ENCODE measurements around the gene SHISA2. TPM values are rescaled to one million over a fixed set of nuclear protein-coding genes. Genes with fewer than 3 reads are reported as not detected.

The SHISA2 gene
- total RNA-seq, 1 donor from 2014 or later = 34.1 TPM

DNA sequence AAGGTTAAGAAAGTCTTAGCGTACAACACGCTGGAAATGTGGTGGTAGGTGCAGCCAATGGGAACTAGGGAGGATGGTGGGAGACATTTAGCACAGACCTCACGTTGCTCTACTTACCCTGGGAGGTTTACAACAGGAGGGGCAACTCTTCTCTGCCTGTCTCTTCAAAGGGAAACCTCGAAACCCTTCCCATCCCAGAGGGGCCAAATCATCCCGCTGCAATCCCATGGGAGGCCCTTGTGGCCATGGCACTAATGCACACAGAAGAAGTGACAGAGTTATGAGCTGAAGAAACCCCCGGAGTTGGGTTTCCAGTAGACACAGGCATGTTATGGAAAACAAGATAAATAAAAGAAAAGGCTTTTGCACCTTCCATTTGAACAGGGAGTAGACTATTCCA is 35.6 kb downstream of the SHISA2 start:
- H3K27ac Mint-ChIP-seq (ENCODE audit: unreplicated experiment) = no peak overlapping the region
- H3K4me3 Mint-ChIP-seq (ENCODE audit: unreplicated experiment) = no peak overlapping the region

DNA sequence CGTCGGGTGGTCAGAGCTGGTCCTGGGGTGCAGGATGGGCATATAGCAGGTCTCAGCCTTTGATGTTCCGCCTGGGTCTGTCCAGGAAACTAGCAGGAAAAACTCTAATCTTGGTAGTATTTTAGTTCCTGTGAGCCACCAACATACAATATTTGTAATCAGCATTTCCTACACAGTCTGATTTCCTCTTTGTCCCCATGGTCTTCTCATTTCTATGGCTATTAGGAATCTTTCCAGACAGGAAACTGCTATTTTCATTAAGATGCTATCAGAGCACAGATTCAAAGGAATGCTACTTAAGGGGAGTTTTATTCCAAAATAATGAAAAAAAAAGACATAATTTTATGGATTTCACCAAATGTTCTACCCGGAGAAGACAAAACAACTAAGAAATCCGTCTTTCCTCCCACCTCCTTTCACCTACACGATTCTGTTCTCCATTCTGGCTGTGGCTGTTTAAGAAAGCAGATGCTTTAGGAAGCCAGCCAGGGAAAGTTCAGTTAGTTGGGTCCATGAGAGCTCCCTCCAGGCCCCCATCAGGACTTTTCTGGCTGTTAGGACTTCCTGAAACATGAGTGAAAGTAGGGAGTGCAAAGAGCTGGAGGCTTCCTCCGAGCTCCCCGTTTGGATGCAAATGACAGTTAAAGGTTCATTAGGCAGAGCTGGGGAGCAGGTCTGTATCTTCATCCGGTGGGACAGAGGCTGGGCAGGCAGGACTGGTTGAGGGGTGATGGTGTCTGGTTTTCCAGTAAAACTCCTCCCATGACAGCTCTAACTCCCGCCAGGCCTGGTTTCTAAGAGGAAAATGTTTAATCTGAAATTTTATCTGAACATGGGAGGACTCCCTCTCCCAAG is 36.3 kb downstream of the SHISA2 start:
- no peak for DNase-seq
- TF ChIP-seq, protein P1, sequence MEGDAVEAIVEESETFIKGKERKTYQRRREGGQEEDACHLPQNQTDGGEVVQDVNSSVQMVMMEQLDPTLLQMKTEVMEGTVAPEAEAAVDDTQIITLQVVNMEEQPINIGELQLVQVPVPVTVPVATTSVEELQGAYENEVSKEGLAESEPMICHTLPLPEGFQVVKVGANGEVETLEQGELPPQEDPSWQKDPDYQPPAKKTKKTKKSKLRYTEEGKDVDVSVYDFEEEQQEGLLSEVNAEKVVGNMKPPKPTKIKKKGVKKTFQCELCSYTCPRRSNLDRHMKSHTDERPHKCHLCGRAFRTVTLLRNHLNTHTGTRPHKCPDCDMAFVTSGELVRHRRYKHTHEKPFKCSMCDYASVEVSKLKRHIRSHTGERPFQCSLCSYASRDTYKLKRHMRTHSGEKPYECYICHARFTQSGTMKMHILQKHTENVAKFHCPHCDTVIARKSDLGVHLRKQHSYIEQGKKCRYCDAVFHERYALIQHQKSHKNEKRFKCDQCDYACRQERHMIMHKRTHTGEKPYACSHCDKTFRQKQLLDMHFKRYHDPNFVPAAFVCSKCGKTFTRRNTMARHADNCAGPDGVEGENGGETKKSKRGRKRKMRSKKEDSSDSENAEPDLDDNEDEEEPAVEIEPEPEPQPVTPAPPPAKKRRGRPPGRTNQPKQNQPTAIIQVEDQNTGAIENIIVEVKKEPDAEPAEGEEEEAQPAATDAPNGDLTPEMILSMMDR (IDR thresholded peaks at IDR 0.05; ENCODE audit: partially characterized antibody, unreplicated experiment) = no peak
- H3K4me3 Mint-ChIP-seq (ENCODE audit: unreplicated experiment) = no peak overlapping the region

More for the DNA sequence above, 35.6 kb downstream of the SHISA2 start:
- no peaks in the 10 kb centered on the region for H3K27me3 Mint-ChIP-seq (ENCODE audit: unreplicated experiment)
- DNase-seq = no peak
- TF ChIP-seq, protein P1 (IDR thresholded peaks at IDR 0.05; ENCODE audit: partially characterized antibody, unreplicated experiment) = no peak
- no peaks in the 10 kb centered on the region for H3K36me3 Mint-ChIP-seq (ENCODE audit: unreplicated experiment)
- H3K9me3 Mint-ChIP-seq (ENCODE audit: unreplicated experiment) = no peaks in the 10 kb centered on the region
- peaks cover 6% of the 10 kb centered on the region for H3K4me1 Mint-ChIP-seq (ENCODE audit: low read depth, unreplicated experiment)

GRCh38 chr13:26012995-26013394 is 38.8 kb downstream of the SHISA2 start:
- no peaks in the 10 kb centered on the region for H3K9me3 Mint-ChIP-seq (ENCODE audit: unreplicated experiment)
- peaks cover 3% of the 10 kb centered on the region for H3K4me1 Mint-ChIP-seq (ENCODE audit: low read depth, unreplicated experiment)
- H3K27me3 Mint-ChIP-seq (ENCODE audit: unreplicated experiment) = no peaks in the 10 kb centered on the region
- no peak for DNase-seq
- TF ChIP-seq, protein P1 (IDR thresholded peaks at IDR 0.05; ENCODE audit: partially characterized antibody, unreplicated experiment) = no peak
- no peak overlapping the region for H3K4me3 Mint-ChIP-seq (ENCODE audit: unreplicated experiment)
- H3K36me3 Mint-ChIP-seq (ENCODE audit: unreplicated experiment) = no peaks in the 10 kb centered on the region
- H3K27ac Mint-ChIP-seq (ENCODE audit: unreplicated experiment) = no peak overlapping the region

More for the DNA sequence above, 36.3 kb downstream of the SHISA2 start:
- Mint-ChIP-seq H3K27me3 (ENCODE audit: unreplicated experiment) (no peaks in the 10 kb centered on the region), H3K4me1 (ENCODE audit: low read depth, unreplicated experiment) (peaks cover 5% of the 10 kb centered on the region), H3K36me3 (ENCODE audit: unreplicated experiment) (no peaks in the 10 kb centered on the region), H3K27ac (ENCODE audit: unreplicated experiment) (no peak overlapping the region), H3K9me3 (ENCODE audit: unreplicated experiment) (no peaks in the 10 kb centered on the region)

DNA sequence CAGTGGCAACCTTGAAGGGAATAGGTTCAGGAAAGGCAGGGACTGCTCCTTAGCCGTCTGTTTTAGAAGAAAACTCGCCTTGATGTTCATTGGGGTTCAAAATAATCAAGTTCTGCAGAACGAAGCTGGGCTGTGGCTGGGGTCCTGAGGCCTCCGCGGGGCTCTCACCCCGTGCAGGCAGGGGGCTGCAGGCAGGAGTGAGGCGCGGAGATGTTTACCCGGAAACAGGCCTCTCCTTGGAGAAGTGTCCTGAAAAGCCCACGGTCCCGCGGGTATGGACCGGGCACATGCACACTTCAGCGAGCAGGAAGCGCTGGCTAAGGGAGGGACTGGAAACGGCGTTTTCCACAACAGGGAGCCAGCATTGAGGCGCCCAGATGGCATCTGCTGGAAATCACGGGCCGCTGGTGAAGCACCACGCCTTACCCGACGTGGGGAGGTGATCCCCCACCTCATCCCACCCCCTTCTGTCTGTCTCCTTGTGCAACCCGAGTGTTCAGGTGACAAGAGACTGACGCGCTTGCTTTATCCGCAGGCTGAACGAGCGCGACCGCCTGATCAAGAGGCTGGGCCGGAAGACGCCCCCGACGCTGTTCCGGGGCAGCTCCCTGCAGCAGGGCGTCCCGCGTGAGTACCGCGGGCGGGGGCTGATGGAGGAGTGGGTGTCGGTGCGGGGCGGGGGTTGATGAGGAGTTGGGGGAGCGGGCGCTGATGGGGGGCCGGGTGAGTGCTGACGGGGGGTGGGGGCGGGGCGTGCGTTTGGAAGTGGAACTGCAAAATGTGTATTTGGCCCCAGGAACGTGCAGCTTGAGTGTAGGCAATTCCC is 39.6 kb downstream of the SHISA2 start:
- DNase-seq = peak; percentile 23
- Mint-ChIP-seq H3K27ac (ENCODE audit: unreplicated experiment) (no peak overlapping the region), H3K4me3 (ENCODE audit: unreplicated experiment) (no peak overlapping the region), H3K4me1 (ENCODE audit: low read depth, unreplicated experiment) (no peaks in the 10 kb centered on the region), H3K36me3 (ENCODE audit: unreplicated experiment) (no peaks in the 10 kb centered on the region), H3K9me3 (ENCODE audit: unreplicated experiment) (no peaks in the 10 kb centered on the region), H3K27me3 (ENCODE audit: unreplicated experiment) (no peaks in the 10 kb centered on the region)
- TF ChIP-seq, protein P1 (IDR thresholded peaks at IDR 0.05; ENCODE audit: partially characterized antibody, unreplicated experiment) = no peak
